Pancreas (tissue), 10 donors: ENCODE measurements around the gene MACIR. TPM values are rescaled to one million over a fixed set of nuclear protein-coding genes. Genes with fewer than 3 reads are reported as not detected.

ENCODE experiments used
- ATAC-seq, 4 donors: fragments of 200-7000 bp; cut with Tn5 transposase; one replicate each; pipeline versions ENCODE4 v1.8.0 to v1.9.1; 2020; ENCODE audit warnings: mild to moderate bottlenecking in 4 of 4, moderate library complexity in 4 of 4
- DNase-seq, 6 donors: peaks; one replicate each; pipeline ENCODE4 v3.0.0-alpha.2; 2020
- FAIRE-seq: peaks from 2 replicates; lab custom pipeline; 2012; peaks lifted over from hg19 to GRCh38; lab: Jason Lieb, UNC
- H3K27ac ChIP-seq, 4 donors: fragments of 200-600 bp; sonication (generic); 1 replicate in 3 of 4; 2 replicates in 1 of 4; pipeline versions ENCODE4 v1.5.0 to v1.8.0; 2020
- H3K27me3 ChIP-seq, 4 donors: fragments of 200-600 bp; one replicate each; pipeline ENCODE4 v1.8.0; 2021
- H3K36me3 ChIP-seq, 3 donors: fragments of 200-600 bp; sonication (generic) in 1 of 3; one replicate each; pipeline versions ENCODE4 v1.5.0 to v1.8.0; 2020 to 2021
- H3K4me1 ChIP-seq, 3 donors: fragments of 200-600 bp; one replicate each; pipeline ENCODE4 v1.8.0; 2021
- H3K4me3 ChIP-seq, 4 donors: fragments of 200-600 bp; sonication (generic) in 2 of 4; one replicate each; pipeline versions ENCODE4 v1.5.0 to v1.8.0; 2020 to 2021
- H3K9me3 ChIP-seq, 4 donors: fragments of 200-600 bp; one replicate each; pipeline ENCODE4 v1.8.0; 2021
- WGBS, 2 donors: extraction: QIAGEN DNeasy Blood & Tissue Kit; methylation state at CpG; one replicate each; pipeline ENCODE4 v1.1.7; 2013; 5-methylcytosine and 5-hydroxymethylcytosine counted together
- intact Hi-C, 3 donors: fragments of 100-400 bp; cut with DNase I; formaldehyde crosslinking; loops; one replicate each; pipeline versions ENCODE4 v1.11.1 to v1.14.2; 2022
- polyA plus RNA-seq, 2 donors: library from polyadenylated mRNA; stranded (reverse); fragments of 200-250 nt; gene quantifications; one replicate each; pipeline ENCODE4 v1.2.3, GENCODE V29; 2013
- total RNA-seq, 6 donors: library from RNA; stranded (reverse); fragmentation: NEBNext Ultra II Directional in 4 of 6; extraction: Animal tissue kit (Norgen Biotek cat#: 25700) in 4 of 6; gene quantifications; one replicate each; pipeline versions ENCODE4 v1.2.1 to v1.2.4, GENCODE V29; 2021 to 2023
- TF ChIP-seq, protein P1 (sequence below), 4 donors: fragments of 200-600 bp; sonication (generic) in 3 of 4; IDR thresholded peaks; one replicate each; pipeline versions ENCODE4 v1.5.0 to v1.8.0; 2021; ENCODE audit warnings: antibody characterized with exemption in 4 of 4
- donor health status: healthy with polysubstance abuse.
- donor health status: DM: no; HTN: no; CAD: no; lungs with moderate emphysema.
- donor health status: DM: no; HTN: no; CAD: no.
- donor health status: control.
- donor health status: control.
- donor health status: Bipolar disorder and iron deficiency.
- donor health status: DM: yes; HTN: yes; CAD: no.
- donor health status: DM: no; HTN: no; CAD: no.
- donor health status: DM: no; HTN: no; CAD: no.
- donor health status: DM: yes; HTN: yes; CAD: no.

MACIR gene
- total and polyA plus RNA-seq, 8 donors, result 2.4 to 8.0 (median 3.2) TPM

DNA sequence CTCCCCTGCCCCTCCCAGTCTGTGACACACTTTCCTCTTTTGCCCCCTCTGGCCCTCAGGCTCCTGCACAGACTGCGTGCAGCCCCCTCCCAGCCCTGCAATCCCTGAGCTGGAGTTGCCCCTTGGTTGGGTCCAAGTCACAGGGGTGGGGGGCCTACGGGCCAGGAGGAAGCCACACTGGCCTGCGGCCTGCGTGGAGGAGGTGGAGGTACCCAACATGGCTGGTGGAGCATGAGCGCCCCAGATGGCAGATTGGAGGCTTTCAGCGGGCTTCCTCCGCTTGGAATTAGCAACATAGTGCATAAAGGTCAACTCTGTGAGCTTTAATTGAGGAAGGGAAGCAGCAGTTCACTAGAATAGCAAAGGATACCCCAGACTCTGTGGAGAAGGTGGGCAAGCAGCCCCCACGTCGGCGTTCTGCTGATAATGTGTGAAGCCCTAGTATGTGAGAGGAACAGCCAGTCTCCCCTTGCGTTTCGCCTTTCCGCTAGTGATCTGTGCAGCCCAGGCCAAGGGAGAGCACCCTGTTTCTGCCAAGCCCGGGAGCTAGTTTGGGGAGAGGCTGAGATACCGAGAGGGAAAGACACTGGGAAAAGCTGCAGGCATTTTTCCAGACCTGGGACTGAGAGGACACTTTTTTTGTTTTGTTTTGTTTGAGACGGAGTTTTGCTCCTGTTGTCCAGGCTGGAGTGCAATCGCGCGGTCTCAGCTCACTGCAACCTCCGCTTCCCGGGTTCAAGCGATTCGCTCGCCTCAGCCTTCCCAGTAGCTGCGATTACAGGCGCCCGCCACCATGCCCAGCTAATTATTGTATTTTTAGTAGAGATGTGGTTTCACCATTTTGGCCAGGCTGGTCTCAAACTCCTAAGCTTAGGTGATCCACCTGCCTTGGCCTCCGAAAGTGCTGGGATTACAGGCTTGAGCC is 35.3 kb upstream of the MACIR start:
- TF ChIP-seq, protein P1, sequence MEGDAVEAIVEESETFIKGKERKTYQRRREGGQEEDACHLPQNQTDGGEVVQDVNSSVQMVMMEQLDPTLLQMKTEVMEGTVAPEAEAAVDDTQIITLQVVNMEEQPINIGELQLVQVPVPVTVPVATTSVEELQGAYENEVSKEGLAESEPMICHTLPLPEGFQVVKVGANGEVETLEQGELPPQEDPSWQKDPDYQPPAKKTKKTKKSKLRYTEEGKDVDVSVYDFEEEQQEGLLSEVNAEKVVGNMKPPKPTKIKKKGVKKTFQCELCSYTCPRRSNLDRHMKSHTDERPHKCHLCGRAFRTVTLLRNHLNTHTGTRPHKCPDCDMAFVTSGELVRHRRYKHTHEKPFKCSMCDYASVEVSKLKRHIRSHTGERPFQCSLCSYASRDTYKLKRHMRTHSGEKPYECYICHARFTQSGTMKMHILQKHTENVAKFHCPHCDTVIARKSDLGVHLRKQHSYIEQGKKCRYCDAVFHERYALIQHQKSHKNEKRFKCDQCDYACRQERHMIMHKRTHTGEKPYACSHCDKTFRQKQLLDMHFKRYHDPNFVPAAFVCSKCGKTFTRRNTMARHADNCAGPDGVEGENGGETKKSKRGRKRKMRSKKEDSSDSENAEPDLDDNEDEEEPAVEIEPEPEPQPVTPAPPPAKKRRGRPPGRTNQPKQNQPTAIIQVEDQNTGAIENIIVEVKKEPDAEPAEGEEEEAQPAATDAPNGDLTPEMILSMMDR (IDR thresholded peaks at IDR 0.05), result no peak
- Histone ChIP-seq H3K4me3 (no peak overlapping the region), H3K27me3 (no peaks in the 10 kb centered on the region), H3K4me1 (no peaks in the 10 kb centered on the region), H3K9me3 (no peaks in the 10 kb centered on the region), H3K36me3 (no peaks in the 10 kb centered on the region), H3K27ac (no peak overlapping the region)
- FAIRE-seq (no peak), DNase-seq (peak in 1 of 6 donors; percentile 41), ATAC-seq (no peak)
- intact Hi-C loops, result no loop called here
- WGBS, 2 donors, result 90 to 91% methylated on average over 28 of the region's 28 CpGs

DNA sequence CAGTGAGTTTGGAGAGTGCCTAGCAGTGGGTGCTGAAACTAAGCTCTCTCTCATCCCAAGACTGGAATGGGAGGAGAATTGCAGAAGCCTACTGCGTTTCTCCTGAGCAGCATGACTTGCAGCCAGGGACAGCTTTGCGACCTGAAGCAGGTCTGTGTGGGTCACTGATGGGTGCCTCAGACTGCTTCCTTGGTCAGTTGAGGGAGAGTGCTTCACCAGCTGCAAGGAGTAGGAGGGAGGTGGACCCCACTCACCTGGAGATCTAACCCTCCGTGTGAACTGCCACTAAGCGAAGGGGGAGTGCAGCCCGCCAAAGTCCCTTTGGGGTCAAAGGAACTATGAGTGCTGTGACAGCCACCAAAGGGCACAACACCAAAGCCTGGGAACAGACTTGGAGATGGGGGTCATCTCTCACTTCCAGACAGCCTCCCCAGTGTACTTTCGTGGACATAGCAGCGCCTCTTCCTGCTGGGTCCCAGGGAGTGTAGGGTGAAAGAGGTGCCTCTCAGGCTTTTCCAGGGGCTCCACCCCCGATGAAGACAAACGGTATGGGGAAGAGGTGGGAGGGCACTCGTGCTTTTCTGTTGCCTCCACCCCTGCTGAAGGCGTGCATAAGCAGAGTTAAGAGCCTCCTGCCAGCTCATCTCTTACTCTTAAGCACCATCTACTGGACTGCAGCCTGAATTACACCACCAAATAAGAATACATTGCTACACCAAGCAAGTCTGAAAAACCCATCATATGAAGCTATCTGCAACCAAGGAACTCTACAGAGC is 34.3 kb upstream of the MACIR start:
- H3K27ac ChIP-seq, result no peak overlapping the region
- FAIRE-seq (no peak), ATAC-seq (peak; percentile 71 to 97 (median 94)), DNase-seq (peak in 3 of 6 donors; percentile 18 to 43 (median 18))
- intact Hi-C loops, result no loop called here
- TF ChIP-seq, protein P1 (IDR thresholded peaks at IDR 0.05), result peak; percentile 36 to 51 (median 41)
- WGBS, 2 donors, result 53 to 54% methylated on average over 11 of the region's 11 CpGs
- no peaks in the 10 kb centered on the region for H3K36me3 ChIP-seq
- no peaks in the 10 kb centered on the region for H3K4me1 ChIP-seq
- H3K4me3 ChIP-seq, result no peak overlapping the region
- H3K27me3 ChIP-seq, result no peaks in the 10 kb centered on the region
- H3K9me3 ChIP-seq, result no peaks in the 10 kb centered on the region

DNA sequence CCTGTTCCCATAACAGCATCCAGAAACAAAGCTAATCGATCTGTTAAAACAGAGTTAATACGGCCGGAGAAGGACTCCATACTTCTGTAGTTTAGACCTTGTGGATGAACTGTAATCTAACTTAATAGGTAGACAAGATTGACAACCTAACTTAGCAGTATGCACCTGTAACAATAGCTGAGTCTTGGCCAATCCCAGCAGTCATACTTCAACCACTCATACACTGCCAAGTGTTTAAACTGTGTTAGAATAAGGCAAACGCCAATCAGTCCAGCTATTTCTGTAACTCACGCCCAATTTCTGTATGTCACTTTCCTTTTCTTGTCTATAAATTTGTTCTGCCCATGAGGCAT is 33.7 kb upstream of the MACIR start:
- DNase-seq (no peak), FAIRE-seq (no peak), ATAC-seq (no peak)
- WGBS, 2 donors, result 58 to 63% methylated on average over 5 of the region's 5 CpGs
- TF ChIP-seq, protein P1 (IDR thresholded peaks at IDR 0.05), result no peak
- no peaks in the 10 kb centered on the region for H3K4me1 ChIP-seq
- no peak overlapping the region for H3K27ac ChIP-seq
- H3K9me3 ChIP-seq, result no peaks in the 10 kb centered on the region
- intact Hi-C loops, result no loop called here
- H3K27me3 ChIP-seq, result no peaks in the 10 kb centered on the region
- H3K36me3 ChIP-seq, result no peaks in the 10 kb centered on the region
- H3K4me3 ChIP-seq, result no peak overlapping the region

DNA sequence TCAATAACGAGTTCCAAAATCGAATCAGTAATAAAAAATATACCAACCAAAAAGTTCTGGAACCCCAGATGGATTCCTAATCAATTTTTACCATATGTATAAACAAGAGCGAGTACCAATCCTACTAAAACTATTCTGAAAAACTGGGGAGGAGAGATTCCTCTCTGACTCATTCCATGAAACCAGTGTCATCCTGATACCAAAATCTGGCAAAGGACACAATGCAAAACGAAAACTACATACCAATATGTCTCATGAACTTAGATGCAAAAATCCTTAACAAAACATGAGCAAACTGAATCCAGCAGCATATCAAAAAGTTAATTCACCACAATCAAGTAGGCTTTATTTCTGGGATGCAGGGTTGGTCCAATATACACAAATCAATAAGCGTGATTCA is 30.5 kb upstream of the MACIR start:
- Histone ChIP-seq H3K9me3 (no peaks in the 10 kb centered on the region), H3K4me3 (no peak overlapping the region), H3K27ac (no peak overlapping the region), H3K4me1 (no peaks in the 10 kb centered on the region), H3K36me3 (no peaks in the 10 kb centered on the region), H3K27me3 (no peaks in the 10 kb centered on the region)
- no peak for ATAC-seq
- DNase-seq, result no peak
- TF ChIP-seq, protein P1 (IDR thresholded peaks at IDR 0.05), result no peak
- intact Hi-C loops, result no loop called here
- no peak for FAIRE-seq
- 79 to 82% methylated on average over 5 of the region's 5 CpGs for WGBS, 2 donors
